AG04449 (cell line): ENCODE measurements around the gene GLUD1.
"Not testable (repeated sequence)": the region's sequence is repeated elsewhere in the genome, so short reads cannot be mapped to it uniquely, and the experiment has no call there.

Experiments
- CTCF ChIA-PET: fragments of 350-600 bp; formaldehyde crosslinking; extraction: SDS; loops from one replicate; lab custom pipeline; 2021; ENCODE audit warnings: antibody characterized with exemption; lab: Yijun Ruan, JAX
- POLR2A ChIA-PET: fragments of 400-600, 350-600 bp; formaldehyde crosslinking; extraction: SDS; loops from one replicate; lab custom pipeline; 2020; ENCODE audit warnings: antibody characterized with exemption, inconsistent platforms; lab: Yijun Ruan, JAX
- DNase-seq: peaks from one replicate; pipeline ENCODE4 v3.0.0-alpha.2; 2010; ENCODE audit warnings: low read depth, low spot score
- H3K4me3 ChIP-seq: 2 replicates; pipeline ENCODE4 v1.5.1; 2011; ENCODE audit warnings: low read depth, mild to moderate bottlenecking, control low read depth, low read length
- TF ChIP-seq, protein P1 (sequence below): IDR thresholded peaks from one replicate; pipeline ENCODE4 v1.5.1; 2011; ENCODE audit warnings: mild to moderate bottlenecking, moderate library complexity, low read length, control low read depth, inconsistent platforms; ENCODE audit not compliant: insufficient read depth; ENCODE audit errors: missing control alignments

The GLUD1 gene

DNA sequence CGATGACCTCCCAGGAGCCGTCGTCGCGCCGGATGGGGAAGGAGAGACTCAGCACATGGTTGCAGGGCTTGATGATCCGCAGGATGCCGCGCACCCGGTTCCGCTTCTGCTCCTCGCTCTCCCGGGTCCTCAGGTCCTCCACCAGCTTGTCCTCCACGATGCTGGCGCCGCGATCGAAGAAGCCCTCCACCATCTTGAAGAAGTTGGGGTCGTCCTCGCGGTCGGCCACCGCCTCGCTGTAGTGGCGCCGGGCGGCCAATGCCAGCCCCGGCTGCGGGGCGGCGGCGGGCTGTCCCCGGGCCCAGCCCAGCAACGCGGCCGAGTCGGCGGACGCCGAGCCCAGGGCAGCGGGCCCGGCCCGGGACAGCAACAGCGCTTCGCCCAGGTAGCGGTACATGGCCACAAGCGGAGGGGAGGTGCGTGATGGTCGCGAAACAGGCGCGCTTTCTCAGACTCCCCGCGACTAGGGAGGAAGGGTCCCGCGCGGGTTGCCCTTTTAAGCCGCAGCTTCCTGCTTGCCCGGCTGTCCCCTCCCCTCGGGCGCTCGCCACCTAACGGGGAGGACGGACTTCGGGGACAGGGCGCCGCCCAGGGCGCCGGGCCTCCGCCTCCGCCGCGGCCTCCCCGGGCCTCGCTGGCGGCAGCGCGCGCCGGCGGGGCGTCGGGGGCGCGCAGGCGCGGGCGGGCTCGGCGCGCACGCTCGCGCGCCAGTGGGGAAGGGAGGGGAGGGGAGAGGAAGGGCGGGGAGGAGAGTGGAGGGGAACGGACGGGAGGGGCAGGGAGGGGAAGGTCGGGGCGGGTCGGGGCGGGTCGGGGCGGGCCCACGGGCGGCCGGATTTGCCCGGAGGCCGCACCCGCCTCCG is at the start of gene GLUD1, which contains the start of gene SHLD2:
GLUD1 (minus strand) TSS at position 471 of the 863 bp plus-strand sequence; CDS start at position 397, 74 bp downstream.
SHLD2 (plus strand) TSS at position 834 of the 863 bp plus-strand sequence. CDS start 56,149 bp downstream, outside the sequence.
- ChIA-PET POLR2A (no interaction called here), CTCF (interaction anchor here (0.5 kb wide), 1 partner anchor 158 kb away, joined by 3 read pairs; no protein-coding TSS in a partner anchor)
- peak within 1 kb of the TSS; percentile 83 for H3K4me3 ChIP-seq
- no peak for DNase-seq
- TF ChIP-seq, protein P1, sequence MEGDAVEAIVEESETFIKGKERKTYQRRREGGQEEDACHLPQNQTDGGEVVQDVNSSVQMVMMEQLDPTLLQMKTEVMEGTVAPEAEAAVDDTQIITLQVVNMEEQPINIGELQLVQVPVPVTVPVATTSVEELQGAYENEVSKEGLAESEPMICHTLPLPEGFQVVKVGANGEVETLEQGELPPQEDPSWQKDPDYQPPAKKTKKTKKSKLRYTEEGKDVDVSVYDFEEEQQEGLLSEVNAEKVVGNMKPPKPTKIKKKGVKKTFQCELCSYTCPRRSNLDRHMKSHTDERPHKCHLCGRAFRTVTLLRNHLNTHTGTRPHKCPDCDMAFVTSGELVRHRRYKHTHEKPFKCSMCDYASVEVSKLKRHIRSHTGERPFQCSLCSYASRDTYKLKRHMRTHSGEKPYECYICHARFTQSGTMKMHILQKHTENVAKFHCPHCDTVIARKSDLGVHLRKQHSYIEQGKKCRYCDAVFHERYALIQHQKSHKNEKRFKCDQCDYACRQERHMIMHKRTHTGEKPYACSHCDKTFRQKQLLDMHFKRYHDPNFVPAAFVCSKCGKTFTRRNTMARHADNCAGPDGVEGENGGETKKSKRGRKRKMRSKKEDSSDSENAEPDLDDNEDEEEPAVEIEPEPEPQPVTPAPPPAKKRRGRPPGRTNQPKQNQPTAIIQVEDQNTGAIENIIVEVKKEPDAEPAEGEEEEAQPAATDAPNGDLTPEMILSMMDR, result no peak

DNA sequence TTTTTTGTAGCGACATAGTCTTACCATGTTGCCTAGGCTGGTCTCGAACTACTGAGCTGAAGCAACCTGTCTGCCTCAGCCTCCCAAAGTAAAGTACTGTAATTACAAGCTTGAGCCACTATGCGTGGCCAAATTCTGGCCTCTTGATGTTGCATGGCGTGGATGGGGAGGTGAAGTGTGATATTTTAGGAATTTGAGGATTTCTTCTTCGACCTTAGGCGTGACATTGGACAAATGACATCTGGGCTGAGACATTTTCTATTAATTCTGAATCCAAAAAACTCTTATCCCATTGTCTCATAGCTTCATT is 48.4 kb upstream of the GLUD1 start:
- DNase-seq, CTCF ChIA-PET, H3K4me3 ChIP-seq, POLR2A ChIA-PET: not testable (repeated sequence)

DNA sequence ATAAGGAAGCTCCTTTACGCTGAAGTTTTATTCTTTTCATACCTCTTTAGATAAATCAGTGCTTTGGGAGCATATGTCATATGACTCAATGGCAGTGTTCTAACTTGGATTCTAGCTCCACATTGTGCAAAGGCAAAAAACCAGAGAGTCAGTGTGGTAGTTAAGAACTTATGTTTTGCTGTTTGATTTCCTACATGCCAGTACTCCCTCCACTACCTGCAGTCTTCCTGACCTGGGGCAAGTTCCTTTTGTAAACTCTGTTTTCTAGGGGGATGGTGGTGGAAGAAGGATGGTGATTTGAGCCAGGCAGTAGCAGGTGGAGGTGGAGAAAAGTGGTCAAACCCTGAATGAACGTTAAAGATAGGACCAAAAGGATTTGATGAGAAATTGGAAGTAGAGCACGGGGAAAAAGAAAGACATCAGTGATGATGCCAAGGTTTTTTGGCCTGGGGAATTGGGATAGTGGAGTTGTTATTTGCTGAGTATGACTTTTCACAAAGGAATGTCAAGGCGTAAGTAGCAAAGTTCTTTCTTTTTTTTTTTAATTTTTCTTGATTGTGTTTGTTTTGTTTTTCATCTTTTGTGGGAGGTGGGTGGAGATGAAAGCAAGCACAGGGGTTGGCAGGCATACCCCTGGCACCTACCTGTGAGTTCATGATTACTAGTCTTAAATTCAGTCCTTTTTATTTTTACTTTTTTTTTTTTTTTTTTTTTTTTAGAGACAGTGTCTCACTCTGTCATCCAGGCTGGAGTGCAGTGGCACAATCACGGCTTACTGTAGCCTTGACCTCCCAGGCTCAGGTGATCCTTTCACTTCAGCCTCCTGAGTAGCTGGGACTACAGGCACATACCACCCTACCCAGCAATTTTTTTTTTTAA is 47.8 kb upstream of the GLUD1 start:
- POLR2A ChIA-PET, CTCF ChIA-PET, H3K4me3 ChIP-seq, DNase-seq: not testable (repeated sequence)

DNA sequence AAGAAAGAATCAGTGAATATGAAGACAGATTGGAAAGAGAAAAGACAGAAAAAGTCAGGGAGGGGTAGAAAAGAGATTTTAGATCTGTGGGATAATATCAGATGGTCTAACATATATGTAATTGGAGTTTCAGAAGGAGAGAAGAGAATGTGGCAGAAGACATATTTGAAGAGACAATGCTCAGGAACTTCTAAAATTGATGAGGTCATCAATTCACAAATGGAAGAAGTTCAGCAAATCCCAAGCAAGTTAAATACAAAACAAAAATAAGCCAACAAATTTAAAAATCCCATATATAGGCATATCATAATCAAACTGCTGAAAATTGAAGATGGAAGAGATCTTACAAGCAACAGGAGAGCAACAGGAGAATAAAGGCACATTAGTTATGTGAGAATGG is 42.8 kb upstream of the GLUD1 start:
- CTCF ChIA-PET, DNase-seq, H3K4me3 ChIP-seq, POLR2A ChIA-PET: not testable (repeated sequence)

DNA sequence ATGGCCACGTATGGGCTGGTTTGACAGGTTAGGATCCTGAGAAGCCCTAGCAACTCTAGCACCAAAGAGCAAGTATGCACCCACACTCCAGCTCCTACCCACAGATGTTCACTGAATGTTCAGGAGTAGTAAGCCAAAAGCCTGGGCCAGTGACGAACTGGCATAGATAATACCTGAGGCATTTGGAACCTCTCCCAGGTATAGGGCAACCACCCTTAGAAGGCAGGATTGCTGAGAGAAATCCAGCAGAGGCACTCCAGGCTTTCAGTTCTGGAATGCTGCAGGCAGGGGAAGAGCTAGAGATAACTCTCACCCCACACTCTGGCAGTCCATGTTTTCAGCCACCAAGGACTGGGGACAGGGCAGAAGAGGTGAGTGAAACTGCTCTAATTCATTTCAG is 39.8 kb upstream of the GLUD1 start:
- POLR2A ChIA-PET, DNase-seq, H3K4me3 ChIP-seq, CTCF ChIA-PET: not testable (repeated sequence)

DNA sequence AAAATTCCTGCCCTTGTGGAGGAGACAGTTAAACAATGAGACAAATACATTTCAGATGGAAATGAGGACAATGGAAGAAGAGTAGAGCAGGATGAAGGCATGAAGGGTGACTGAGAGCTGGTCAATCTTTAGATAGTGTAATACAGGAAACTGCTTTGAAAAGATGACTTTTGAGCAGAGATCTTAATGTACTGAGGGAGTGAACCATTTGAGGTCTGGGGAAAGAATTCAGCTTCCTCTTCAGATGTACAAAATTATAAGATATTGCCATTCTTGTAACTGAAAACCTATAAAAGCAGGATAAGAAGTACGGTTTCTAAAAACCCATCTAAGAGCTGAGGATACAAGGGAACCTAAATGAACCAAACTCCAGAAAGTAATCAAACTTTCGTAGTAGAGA is 39.3 kb upstream of the GLUD1 start:
- POLR2A ChIA-PET, DNase-seq, CTCF ChIA-PET, H3K4me3 ChIP-seq: not testable (repeated sequence)

DNA sequence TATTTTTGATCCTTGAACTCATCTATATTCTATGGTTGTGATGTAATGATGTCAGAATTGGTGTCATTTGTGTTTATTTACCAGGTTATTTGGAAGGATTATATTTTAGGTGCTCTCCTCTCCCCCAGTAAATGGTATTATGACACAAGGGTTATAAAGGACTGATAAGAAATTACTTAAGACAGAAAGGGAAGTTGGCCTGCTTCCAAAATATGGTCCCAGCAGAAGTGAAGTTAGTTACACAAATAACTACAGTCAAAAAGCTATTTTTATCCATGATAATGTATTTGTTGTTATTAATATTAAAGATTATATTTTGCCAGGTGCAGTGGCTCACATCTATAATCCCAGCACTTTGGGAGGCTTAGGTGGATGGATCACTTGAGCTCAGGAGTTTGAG is 37.5 kb upstream of the GLUD1 start:
- H3K4me3 ChIP-seq, POLR2A ChIA-PET, CTCF ChIA-PET, DNase-seq: not testable (repeated sequence)

DNA sequence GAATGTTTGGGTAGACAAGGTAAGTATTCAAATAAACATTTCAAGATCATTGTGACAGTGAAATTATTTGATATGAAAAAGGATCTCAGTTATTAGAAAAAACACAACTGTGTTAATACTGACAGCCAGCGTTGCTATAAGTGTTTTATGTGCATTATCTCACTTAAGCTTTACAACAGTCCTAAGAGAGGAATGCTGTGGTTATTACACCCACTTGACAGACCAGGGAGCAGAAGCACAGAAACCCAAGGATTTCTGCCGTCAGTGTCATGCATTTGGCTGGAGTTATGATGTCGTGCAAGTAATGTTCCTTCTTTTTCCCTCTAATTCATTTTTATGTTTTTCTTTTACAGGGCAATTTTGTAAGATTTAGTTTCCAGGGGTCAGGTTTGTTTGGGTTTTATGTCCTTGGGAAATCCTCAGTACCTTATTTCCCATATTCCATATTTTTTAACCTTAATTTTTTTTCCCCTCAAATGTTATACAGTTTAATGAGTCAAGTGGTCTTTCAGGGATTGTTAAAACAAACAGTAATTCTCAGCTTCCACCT is 33.0 kb upstream of the GLUD1 start:
- POLR2A ChIA-PET, CTCF ChIA-PET, H3K4me3 ChIP-seq, DNase-seq: not testable (repeated sequence)

DNA sequence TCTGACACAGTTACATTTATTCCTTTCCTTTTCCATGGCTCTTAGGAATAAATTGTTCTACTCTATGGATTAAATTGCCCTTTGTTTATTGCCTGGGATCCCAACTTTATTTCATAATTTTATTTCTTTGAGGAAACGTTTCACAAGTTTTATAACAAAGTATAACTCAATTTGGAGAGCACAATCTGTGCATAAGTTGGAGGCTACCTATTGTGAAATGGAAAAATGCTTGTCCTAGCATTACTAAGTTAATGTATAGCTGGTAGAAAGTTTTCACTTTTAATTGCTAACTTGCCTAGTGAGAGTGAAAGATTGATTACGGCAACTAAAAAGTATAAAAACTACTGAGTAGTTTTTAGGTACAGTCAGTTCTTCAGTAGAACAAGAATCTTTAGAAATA is 32.4 kb upstream of the GLUD1 start:
- CTCF ChIA-PET, POLR2A ChIA-PET, DNase-seq, H3K4me3 ChIP-seq: not testable (repeated sequence)

DNA sequence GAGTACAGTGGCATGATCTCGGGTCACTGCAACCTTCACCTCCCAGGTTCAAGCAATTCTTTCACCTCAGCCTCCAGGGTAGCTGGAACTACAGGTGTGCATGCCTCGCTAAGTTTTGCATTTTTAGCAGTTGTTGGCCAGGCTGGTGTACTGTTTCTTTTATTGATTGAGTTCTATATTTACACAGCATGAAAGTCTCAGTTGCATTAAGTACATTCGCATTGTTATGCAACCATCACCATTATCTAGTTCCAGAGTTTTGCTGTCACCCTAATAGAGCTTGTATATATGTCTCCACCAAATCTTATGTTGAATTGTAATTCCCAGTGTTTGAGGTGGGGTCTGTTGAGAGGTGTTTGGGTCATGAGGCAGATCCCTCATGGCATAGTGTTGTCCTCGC is 28.7 kb upstream of the GLUD1 start:
- CTCF ChIA-PET, DNase-seq, POLR2A ChIA-PET, H3K4me3 ChIP-seq: not testable (repeated sequence)

DNA sequence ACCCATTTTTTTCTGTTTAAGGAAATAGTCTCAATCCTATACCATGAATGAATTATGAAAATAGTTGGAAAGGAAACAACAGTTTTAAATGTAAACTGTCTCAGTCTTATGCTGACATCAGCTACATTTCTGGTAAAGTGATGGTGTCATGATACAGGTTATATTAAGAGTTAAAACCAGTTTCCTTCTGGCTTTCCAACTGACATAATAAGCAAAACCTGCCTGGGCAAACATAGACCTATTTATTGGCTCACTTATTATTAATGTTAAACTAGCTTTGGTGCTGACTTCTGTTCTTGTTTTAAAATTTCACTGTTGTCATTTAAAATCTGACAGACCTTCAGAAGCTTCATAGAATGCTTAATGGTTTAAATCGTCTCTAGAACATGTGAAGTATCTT is 24.4 kb upstream of the GLUD1 start:
- DNase-seq, H3K4me3 ChIP-seq, CTCF ChIA-PET, POLR2A ChIA-PET: not testable (repeated sequence)

DNA sequence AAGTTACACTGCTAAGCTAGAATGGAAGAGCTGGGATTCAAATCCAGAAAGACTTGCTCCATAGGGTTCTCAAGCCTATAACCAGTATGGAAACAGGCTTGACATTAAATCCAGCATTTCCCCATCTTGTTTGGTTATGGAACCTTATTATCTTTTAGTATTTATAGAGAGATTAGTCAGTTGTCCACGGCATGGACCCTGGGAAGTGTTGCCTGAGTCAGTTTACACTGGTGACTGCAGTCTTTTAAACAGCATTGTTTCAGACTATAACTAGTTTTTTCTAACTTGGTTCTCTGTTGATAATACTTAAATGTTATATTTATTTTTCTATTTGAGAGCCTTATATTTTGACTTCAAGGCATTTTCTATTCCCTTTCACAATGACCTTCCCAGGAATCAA is 23.5 kb upstream of the GLUD1 start:
- H3K4me3 ChIP-seq, DNase-seq, CTCF ChIA-PET, POLR2A ChIA-PET: not testable (repeated sequence)
